Measurements from ENCODE around the gene SGTA.

DNA sequence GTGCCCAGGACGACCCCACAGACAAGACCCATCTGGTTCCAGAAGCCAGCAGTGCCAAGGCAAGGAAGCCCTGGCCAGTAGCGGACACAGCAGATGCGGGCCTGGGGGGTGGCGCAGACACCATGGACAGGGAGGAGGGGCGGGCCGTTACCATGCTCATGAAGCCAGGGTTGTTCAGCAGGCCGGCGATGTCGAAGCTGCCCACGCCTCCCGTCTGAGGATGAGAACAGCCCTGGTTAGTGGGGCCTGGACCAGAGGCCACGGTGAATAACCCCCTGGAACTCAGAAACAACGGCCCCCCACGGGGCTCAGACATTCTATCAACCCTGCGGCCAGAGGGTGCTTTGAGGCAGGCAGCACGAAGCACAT is 21.8 kb downstream of the SGTA start:
- no peak for TF ChIP-seq POLR2A (IDR thresholded peaks at IDR 0.05)
- TF ChIP-seq, protein P1, sequence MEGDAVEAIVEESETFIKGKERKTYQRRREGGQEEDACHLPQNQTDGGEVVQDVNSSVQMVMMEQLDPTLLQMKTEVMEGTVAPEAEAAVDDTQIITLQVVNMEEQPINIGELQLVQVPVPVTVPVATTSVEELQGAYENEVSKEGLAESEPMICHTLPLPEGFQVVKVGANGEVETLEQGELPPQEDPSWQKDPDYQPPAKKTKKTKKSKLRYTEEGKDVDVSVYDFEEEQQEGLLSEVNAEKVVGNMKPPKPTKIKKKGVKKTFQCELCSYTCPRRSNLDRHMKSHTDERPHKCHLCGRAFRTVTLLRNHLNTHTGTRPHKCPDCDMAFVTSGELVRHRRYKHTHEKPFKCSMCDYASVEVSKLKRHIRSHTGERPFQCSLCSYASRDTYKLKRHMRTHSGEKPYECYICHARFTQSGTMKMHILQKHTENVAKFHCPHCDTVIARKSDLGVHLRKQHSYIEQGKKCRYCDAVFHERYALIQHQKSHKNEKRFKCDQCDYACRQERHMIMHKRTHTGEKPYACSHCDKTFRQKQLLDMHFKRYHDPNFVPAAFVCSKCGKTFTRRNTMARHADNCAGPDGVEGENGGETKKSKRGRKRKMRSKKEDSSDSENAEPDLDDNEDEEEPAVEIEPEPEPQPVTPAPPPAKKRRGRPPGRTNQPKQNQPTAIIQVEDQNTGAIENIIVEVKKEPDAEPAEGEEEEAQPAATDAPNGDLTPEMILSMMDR (IDR thresholded peaks at IDR 0.05) = no peak

All from prostate gland (tissue), 2 donors.